HPDE6-E6E7 (cell line): Measurements from ENCODE around the gene ASCC3.
A peak's percentile ranks its signal among the peaks of the same experiment; 100 is the strongest.

Experiments used
- DNase-seq: peaks from one replicate; pipeline ENCODE4 v3.0.0; 2011; ENCODE audit warnings: missing footprints; ENCODE audit errors: extremely low spot score

The ASCC3 gene

DNA sequence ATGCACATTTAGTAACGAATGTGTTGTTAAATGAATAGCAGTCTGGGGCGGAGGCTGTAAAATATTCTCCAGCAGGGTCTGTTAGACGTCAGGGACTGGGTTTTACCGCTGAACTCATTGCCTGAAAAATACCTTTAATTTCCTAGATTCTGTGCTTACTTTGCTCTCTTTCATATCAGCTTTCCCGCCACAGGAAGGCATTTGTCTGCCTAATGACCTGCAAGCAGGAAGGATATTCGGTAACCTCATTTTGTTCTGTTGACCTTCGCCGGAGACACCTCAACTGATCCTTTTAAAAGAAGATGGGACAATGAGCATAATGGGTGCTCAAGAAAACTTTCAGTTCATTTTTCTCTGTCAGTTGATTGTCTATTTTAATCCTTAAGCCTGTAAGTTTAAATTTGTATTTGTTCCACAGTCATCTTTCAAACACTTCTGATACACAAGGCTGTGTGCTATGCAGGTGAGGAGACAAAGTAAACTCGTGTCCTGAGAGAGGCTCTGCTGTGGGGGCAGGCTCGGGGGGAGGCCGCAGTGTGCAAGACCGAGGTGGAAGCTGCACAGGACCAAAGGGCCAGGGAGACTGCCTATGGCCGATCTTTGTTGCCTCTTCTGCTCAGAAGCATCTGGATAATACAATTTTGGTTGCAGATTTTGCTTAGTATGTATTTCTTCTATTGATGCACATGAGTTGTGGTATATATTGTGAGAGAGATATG lies 389.0 kb downstream of the ASCC3 start:
- DNase-seq, result no peak

DNA sequence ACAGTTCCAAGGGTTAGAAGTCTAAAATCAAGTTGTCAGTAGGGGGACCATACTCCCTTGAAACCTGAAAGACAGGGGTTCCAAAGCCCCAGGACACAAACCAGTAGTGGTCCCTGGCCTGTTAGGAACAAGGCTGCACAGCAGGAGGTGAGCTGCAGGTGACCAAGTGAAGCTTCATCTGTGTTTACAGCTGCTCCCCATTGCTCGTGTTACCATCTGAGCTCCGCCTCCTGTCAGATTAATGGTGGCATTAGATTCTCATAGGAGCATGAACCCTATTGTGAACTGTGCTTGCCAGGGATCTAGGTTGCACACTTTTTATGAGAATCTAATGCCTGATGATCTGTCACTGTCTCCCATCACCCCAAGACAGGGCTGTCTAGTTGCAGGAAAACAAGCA lies 391.1 kb downstream of the ASCC3 start:
- DNase-seq, result no peak

DNA sequence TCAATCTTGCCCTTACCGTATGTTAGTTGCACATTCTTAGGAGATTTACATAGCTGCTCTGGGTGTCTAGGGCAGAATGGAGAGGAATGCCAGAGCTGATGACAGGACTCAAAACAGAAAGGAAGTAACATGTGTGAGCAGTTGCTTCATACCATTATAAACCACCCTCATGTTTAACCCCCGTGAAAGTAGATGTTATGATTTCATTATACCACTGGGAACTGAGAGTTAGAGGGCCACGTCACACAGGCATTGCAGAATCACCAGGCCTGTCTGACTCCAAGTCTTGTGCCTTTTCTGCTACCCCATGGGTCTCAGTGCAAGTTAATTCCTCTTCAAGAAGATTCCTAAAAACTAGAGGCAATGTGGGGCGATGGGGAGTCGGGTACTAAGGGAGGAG lies 392.9 kb downstream of the ASCC3 start:
- no peak for DNase-seq

DNA sequence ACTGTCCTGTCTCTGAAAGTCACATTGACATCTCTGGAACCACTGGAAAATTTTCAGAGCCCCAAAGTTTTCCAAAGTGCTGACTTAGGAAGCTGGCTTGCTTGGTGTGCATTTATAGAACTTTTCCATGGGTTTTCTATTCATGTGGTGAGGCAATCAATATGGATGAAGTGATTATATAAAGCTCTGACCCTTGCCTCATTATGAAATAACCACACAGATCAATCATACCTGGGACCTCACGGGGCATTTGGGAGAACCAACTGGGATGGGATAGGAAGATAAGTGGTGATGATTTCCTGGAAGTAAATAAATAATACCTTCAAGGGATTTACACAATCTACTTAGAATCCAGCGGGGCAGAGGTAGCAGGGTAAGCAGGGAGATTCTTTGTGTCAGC lies 393.5 kb downstream of the ASCC3 start:
- no peak for DNase-seq

DNA sequence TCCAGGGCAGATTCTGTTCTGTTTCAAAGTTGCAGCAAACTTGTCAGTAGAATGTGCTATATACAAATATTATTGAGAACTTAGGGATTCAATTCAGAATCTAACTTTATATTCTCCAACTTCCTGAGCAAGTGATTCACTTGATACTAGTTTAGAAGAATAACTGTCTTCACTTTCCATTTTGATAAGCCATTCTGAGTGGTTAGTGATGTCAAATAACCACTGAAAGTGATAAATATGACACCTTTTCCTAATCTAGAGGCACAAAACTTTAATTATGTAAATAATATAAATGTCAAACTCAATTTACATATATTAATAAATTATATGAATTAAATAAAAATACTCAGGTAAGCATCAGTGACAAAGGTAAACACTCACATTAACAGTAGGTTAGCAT lies 395.9 kb downstream of the ASCC3 start:
- DNase-seq, result no peak

DNA sequence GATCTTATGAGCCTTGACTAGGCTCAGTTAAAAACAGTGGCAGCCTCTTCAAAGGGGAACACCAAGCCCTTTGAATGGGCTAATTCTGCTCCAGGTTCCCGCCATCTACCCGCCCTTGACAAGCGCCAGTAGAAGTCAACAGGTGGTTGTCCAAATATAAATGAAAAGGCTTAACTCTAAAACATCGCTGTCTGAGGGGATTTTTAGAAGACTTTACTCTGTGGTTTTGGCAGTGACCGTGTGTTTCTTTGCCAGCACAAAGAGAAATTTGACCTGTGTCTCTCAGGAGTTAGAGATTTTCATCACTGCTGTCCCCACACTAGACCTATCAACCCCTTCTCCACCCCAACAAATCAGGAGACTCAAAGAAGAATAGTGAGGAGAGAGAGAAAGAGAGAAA lies 396.7 kb downstream of the ASCC3 start:
- DNase-seq, result no peak

DNA sequence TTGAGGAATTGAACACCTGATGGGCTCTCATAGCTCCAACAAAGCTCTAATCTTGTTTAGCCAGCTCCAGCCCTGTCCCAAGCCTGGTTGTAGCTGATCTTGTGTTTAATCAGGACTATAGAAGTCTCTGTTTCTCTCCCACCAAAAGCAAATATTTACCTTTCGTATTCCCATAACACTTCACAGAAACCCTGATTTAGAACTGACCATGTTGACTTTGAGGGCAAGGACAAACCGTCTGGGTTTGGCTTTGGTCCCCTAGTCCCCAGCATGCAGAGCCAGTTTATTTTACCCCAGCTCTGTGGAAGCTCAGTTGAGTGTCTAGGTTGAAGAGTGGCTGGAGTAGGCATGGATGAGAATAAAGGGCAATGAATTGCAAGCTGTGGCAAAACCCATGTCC lies 398.4 kb downstream of the ASCC3 start:
- no peak for DNase-seq

DNA sequence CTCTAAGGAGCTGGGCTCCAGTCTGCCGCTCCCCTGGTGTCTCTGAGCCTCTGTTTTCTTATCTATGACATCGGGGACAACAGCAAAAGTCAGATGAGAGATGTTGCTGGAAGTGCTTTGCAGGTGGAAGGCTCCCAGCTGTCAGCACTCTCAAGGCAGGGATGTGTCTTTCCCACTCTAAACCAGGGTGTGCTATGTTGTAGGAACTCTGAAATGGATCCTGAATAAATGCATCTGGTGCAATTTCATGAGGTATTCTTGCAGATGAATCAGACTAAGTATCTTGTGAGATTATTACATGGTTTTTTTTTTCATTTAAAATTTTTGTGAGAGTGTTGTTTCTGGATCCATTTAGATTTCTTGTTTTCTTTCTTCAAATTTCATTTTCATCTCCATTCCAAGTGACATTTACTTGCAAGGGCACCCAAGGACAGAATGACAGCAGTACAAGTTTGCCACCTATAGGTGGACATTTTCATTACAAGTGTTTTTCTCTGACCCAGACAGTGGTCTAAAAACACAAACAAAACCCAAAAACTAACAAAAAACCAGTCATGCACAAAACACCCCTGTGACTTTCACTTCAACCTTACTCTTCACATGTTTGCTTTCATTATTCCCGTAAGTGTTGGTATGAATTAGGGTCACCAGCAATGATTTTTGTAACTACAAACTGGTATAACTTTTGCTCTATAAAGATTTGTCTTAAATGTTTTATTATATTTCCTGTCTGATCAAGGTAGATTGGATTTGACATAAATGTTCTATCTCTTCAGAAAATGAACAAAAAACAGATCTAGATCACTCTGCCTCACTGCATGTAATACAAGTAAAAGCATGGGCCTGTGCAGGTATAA lies 401.7 kb downstream of the ASCC3 start:
- DNase-seq, result no peak

DNA sequence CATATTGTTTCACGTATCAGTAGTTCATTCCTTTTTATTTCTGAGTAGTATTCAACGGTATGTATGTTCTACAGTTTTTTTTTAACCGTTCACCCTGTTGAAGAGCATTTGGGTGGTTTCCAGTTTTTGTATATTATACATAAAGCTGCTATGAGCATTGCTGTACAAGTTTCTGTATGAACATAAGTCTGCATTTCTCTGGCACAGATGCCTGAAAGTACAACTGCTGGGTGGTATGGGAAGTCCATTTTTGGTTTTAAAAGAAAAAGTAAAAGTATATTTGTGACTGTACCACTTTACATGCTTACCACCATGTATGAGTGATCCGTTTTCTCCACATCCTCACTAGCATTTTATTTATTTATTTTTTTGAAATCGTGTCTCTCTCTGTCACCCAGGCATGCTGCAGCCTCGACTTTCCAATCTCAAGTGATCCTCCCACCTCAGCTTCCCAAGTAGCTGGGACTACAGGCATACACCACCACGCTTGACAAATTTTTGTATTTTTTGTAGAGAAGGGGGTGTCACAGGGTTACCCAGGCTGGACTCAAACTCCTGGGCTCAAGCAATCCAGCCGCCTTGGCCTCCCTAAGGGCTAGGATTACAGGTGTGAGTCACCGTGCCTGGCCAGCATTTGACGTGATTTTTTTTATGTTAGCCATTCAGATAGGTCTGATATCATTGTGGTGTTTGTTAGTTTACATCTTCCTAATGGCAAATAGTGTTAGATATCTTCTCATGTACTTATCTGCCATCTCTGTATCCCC lies 405.4 kb downstream of the ASCC3 start:
- DNase-seq, result no peak

DNA sequence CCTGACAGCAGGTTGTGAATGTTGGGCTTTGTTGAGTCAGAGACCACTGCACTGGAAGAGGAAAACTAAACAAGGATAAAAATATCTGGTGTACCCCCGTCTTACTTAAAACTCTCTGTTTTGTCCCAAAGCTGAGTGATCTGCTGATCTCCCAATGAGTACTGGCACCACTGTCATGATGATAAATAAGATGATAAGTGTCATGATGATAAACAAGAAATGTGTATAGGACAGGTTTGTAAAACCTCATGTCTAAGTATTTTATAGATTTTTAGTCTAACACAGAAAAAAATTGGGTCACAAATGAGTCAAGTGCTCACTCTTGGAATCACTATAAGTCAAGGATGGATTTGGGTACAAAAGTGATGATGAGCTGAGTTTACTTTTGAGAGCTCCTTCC lies 407.9 kb downstream of the ASCC3 start:
- no peak for DNase-seq

DNA sequence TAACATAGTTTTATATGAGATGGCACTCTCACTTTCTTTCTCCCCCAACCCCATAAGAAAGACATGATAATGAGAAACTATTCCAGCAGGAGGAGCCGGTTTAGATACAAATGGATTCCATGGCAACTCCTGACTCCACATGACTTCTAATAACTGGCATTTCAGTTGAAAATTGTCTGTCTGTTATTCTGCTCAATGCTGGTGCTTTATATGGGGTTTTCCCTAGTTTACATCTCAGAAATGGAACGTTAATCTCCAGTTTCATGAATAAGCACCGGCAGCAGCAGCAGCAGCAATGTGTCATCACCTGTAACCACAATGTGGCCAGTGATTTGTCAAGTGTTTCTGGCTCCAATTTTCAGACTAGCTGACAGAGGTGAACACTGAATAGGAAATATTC lies 408.5 kb downstream of the ASCC3 start:
- DNase-seq, result peak; percentile 58

DNA sequence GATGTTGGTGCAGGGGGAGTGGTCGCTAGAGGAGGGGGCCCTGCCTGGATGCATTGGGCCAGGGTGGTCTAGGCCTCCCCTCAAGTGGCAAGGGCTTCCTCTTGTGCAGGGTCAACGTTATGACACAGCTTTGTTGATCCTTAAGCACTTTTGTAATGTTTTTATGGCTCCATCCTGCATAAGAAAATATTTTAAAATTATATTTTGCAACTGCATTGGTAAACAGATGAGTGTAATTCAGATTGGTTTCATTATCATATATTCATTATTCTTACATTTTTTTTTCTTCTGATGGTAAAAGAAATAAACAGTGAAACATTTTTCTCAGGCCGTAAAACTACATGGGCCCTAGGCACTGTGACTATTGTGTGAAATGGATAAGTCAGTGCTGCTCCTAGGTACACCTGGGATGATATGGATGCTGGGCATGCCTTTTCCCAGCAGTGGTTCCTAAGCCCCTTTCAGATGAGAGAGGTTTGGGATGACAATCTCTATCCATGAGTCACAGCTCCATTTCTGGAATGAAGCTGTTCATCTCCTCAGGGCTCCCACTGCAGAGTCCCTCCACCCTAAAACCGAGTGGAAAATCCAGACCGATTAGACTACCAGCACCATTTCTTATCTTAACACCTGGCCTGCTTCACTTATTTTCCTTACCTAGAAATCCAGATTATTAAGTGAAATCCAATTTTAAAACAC lies 410.6 kb downstream of the ASCC3 start:
- DNase-seq, result no peak

DNA sequence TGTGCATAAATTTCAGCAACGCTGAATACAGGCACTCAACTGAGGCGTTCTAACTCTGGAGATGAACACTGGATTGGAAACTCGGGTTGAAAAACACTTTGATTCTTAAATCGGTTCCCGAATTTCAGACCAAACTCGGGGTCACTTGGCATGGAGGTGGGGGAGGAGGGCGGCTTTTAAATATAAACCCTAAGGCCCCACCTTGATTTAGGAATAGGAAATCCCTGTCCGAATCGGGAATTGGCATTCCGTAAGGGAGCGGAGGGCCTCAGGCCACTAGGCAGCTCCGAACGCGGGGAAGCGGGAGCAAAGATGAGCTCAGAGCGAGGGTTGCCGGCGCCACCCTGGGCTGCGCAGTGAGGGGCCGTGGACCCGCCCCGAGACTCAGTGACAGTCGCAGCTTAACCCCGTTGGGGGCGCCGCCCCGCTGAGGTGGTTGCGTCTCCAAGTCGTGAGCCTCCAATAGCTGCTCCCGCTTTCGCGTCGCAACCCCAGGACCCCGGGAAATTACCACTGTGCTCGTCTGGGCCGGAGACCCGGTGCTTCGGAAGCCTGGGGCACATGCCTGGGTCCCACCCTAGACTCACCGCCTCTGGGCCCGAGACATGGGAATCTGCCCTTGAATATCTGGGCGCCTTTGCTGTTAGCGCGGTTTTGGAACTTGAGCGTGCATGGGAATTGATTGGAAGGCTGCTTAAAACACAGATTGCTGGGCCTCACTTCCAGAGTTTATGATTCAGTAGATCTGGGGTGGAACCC lies 411.8 kb downstream of the ASCC3 start:
- no peak for DNase-seq

DNA sequence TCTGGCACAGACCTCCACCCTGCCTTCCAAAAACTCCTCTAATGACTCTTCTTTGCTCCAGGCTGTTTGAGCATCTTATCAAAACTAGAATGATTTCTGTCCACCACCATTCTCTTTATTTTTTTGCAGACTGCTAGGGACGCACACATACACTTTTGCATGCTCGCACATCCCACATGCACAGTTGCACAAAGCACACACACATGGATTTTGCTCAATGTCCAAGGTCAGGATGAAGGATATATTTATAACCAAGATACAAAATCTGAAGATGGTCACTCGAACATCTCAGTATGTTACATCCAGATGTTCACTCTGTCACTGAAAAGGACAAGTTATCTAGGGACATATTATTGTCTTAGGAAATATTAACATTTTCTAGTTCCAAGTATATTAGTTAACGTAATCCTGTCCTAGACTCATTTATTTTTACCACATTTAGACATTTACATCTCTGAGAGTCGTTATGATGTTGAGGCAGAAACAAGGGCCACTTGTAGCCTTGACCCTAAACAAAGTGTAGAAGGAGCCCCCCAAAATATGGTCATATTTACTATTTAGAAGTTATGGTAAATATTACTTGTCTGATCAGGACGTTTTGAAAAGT lies 413.0 kb downstream of the ASCC3 start:
- no peak for DNase-seq

DNA sequence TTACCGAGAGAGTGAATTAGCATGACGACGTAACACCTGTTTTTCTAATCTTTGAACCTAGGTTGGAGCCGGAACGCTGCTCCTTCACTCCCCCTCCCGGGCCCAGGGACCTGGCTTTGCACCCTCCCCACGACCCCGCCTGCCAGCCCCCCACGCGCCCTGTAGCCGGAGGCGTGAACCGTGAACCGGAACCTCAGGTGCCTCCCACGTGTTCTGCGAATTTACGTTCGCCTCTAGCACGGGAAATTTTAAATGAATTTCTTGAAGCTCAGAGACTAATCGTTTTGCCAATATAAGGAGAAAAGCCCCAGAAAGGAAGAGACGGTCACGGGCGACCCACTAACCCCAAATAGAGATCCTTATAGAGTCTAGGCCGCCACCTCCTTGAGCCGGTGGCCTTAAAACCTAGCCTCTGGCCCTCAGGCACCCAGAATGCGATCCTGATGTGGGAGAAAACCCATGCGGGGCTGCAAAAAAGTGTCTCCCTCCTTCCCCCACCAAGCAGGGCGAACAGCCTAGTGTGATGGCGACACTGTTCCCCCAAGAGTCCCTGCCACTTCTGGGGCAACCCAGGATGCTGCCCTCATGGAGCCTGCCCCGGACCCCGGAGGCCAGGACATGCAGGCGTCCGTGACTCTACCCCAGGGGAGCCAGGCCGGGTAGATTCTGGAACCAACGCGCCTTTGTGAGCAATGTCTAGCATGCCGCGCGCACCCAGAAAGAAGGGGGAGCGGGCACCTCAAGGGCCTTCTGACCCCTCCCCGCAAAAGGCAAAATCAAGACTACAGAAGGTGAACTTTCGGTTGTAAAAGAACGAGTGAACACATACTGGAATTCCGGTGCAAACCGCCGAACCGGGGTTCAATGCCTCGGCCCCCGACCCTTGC lies 413.8 kb downstream of the ASCC3 start:
- DNase-seq, result no peak

DNA sequence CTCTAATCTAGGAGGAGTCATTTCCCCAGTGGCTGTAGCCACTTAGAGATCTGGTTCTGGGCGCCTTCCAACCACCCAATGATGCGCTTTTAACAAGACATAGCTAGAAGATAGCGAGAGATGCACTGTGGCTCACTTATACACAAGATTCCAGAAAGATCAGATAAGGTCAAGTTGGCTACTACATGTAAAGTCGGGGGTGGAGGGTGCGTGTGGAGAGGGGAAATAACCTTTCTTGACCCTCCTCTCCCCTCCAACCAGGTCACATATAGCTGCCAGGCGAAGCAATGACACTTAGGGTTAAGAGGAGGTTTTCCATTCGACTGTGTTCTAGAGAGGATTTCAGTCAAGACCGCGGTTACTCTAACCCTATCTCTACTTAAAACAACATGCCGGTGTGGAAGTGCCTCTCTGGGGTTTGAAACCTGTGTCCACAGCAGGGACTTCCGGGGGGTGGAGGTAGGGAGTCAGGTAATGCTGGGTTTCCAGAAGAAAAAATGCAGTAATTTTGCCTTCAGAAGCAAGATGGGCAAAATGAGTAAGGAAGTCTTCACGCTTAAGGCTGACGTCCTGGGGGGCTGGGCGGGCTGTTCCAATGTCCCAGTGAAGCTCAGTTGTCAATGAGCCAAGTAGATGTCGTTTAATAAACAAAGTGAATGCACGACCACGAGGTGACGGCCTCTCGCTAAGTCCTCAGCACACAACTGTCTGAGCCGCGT lies 414.6 kb downstream of the ASCC3 start:
- no peak for DNase-seq

DNA sequence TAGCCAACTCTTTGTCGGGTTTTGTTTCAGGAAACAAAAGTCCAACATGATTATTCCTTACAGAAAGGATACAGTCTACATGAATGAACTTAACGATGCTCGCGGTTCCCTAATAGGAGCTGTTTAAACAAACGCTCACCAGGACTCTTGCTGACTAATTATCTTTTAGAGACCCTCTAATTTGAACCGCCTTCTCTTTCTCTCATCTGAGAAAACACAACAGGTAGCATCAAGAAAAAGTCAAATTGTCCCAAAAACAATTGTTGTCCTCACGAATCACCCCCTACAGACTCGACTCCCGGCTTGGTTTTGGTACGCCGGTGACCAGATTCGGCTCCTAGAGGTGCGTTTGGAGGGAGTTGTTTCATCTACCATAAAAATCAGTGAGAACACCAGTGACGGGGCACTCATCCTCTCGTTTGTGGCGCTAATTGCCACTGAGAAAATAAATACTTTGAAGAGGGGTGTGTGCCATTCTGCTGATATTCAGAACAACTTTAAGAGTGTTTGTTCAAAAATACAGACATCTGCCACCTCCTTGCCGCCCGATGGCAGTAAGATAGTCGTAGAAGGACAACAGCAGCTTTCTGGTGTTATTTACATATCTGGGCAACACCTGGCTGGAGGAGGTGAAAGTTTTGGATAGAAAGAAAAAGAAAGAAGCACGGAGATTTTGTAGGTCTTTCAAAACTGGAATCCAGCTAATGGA lies 415.3 kb downstream of the ASCC3 start:
- DNase-seq, result no peak

DNA sequence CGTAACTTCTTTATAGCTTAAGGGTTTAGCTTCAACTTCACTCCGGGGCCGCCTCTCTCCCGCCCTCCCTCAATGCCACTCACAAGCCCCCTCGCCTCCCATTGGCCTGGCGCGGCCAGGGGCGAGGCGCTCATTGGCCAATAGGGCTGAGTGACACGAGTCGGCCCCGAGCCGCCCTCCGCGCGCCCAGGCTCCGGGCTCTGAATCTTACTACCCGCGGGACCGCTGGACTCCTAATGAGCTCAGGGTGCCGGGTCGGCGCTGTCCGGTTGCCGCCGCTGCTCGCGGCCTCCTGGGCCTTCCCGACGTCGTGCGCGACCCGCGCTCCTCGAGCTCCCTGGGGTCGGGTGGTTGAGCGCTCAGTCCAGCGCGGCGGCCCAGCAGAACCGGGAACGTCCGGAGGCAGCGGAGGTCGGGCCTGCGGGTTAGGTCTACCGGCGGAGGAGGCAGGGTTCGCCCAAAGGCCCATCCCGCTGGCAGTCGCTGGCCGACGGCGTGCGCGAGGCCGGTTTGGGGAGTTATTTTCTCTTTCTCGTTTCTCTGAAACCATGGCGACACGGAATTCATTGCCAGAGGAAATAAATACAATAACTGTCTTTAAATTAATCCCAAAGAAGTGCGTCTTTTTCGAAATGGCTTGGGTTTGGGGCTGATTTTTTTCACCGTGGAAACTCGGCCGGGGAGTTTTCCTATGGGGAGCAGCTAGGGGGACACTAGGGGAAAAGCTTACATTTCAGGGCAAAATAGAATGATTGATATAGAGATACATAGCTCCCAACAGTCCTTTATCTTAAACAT lies 416.0 kb downstream of the ASCC3 start, which contains the start of gene SIM1:
Gene SIM1 (minus strand): TSS at position 19 of the 798 bp plus-strand sequence. CDS start 1,453 bp downstream, outside the sequence.
- DNase-seq, result peak; percentile 92
